ENCODE measurements around the gene CIC.

CIC gene

DNA sequence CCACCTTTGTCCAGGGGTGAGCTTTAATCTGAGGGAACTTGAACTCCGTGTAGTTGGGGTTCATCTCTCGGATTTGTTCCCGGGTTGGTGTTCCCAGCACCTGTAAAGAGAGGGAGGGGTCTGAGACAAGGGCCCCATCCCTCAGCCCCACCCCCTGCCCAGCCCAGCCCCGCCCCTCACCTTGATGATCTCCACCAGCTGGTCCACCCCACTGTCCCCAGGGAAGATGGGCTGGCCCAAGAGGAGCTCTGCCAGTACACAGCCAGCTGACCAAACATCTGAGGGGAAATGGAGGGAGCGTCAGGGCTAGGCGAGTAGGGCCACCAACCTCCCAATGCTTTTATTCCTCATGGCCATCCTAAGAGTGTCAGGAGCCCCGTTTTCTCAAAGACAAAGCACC, 35.9 kb upstream of the CIC start:
- no peak for TF ChIP-seq EZH2phosphoT487 (IDR thresholded peaks at IDR 0.05; ENCODE audit: low read depth)
- TF ChIP-seq CTCF (IDR thresholded peaks at IDR 0.05; ENCODE audit: low read depth, low read length): no peak
- no peak overlapping the region for H3K27ac ChIP-seq (ENCODE audit: low read length)
- H2AFZ ChIP-seq (ENCODE audit: low read depth, low read length): no peak overlapping the region
- H3K27me3 ChIP-seq (ENCODE audit: low read depth, low read length): no peaks in the 10 kb centered on the region
- no peaks in the 10 kb centered on the region for H3K4me1 ChIP-seq (ENCODE audit: low read length)
- H4K20me1 ChIP-seq (ENCODE audit: insufficient read depth, low read length): peaks cover 12% of the 10 kb centered on the region; the same call in 1 of the 2 replicates
- H3K79me2 ChIP-seq (ENCODE audit: low read length): peaks cover 26% of the 10 kb centered on the region
- no peak overlapping the region for H3K4me2 ChIP-seq (ENCODE audit: low read length)
- no peaks in the 10 kb centered on the region for H3K9me3 ChIP-seq (ENCODE audit: insufficient read depth, low read length)
- no peak overlapping the region for H3K4me3 ChIP-seq (ENCODE audit: low read length)
- H3K36me3 ChIP-seq (replicated peaks; ENCODE audit: low read depth, low read length): peaks cover 73% of the 10 kb centered on the region
- H3K9ac ChIP-seq (ENCODE audit: low read length): no peak overlapping the region

- Histone ChIP-seq H3K9ac (ENCODE audit: low read length) (no peak overlapping the region), H3K9me3 (ENCODE audit: insufficient read depth, low read length) (no peaks in the 10 kb centered on the region), H3K4me3 (ENCODE audit: low read length) (no peak overlapping the region), H3K27me3 (ENCODE audit: low read depth, low read length) (no peaks in the 10 kb centered on the region), H3K36me3 (replicated peaks; ENCODE audit: low read depth, low read length) (peaks cover 73% of the 10 kb centered on the region), H4K20me1 (ENCODE audit: insufficient read depth, low read length) (peaks cover 11% of the 10 kb centered on the region; the same call in 1 of the 2 replicates), H3K4me1 (ENCODE audit: low read length) (no peaks in the 10 kb centered on the region), H3K4me2 (ENCODE audit: low read length) (no peak overlapping the region), H2AFZ (ENCODE audit: low read depth, low read length) (no peak overlapping the region), H3K27ac (ENCODE audit: low read length) (no peak overlapping the region), H3K79me2 (ENCODE audit: low read length) (peaks cover 22% of the 10 kb centered on the region)
- no peak for TF ChIP-seq CTCF (IDR thresholded peaks at IDR 0.05; ENCODE audit: low read depth, low read length)
Measured at GRCh38 chr19:42233678-42234292, 35.3 kb upstream of the CIC start.

GRCh38 chr19:42234364-42234763, 34.7 kb upstream of the CIC start:
- Histone ChIP-seq H3K27me3 (ENCODE audit: low read depth, low read length) (no peaks in the 10 kb centered on the region), H3K4me3 (ENCODE audit: low read length) (no peak overlapping the region), H3K9me3 (ENCODE audit: insufficient read depth, low read length) (no peaks in the 10 kb centered on the region), H2AFZ (ENCODE audit: low read depth, low read length) (no peak overlapping the region), H3K79me2 (ENCODE audit: low read length) (peaks cover 22% of the 10 kb centered on the region), H3K27ac (ENCODE audit: low read length) (no peak overlapping the region), H3K9ac (ENCODE audit: low read length) (no peak overlapping the region), H3K4me1 (ENCODE audit: low read length) (no peaks in the 10 kb centered on the region), H3K4me2 (ENCODE audit: low read length) (no peak overlapping the region), H4K20me1 (ENCODE audit: insufficient read depth, low read length) (peaks cover 5% of the 10 kb centered on the region; the same call in 1 of the 2 replicates), H3K36me3 (replicated peaks; ENCODE audit: low read depth, low read length) (peaks cover 70% of the 10 kb centered on the region)
- TF ChIP-seq EZH2phosphoT487 (IDR thresholded peaks at IDR 0.05; ENCODE audit: low read depth) (no peak), CTCF (IDR thresholded peaks at IDR 0.05; ENCODE audit: low read depth, low read length) (no peak)

- peaks cover 22% of the 10 kb centered on the region for H3K79me2 ChIP-seq (ENCODE audit: low read length)
- no peak overlapping the region for H3K27ac ChIP-seq (ENCODE audit: low read length)
- no peak for TF ChIP-seq CTCF (IDR thresholded peaks at IDR 0.05; ENCODE audit: low read depth, low read length)
- TF ChIP-seq EZH2phosphoT487 (IDR thresholded peaks at IDR 0.05; ENCODE audit: low read depth): no peak
- no peak overlapping the region for H3K9ac ChIP-seq (ENCODE audit: low read length)
- peaks cover 67% of the 10 kb centered on the region for H3K36me3 ChIP-seq (replicated peaks; ENCODE audit: low read depth, low read length)
- H3K27me3 ChIP-seq (ENCODE audit: low read depth, low read length): no peaks in the 10 kb centered on the region
- H2AFZ ChIP-seq (ENCODE audit: low read depth, low read length): no peak overlapping the region
- H3K4me1 ChIP-seq (ENCODE audit: low read length): no peaks in the 10 kb centered on the region
- H4K20me1 ChIP-seq (ENCODE audit: insufficient read depth, low read length): no peaks in the 10 kb centered on the region; the same call in 1 of the 2 replicates
- H3K9me3 ChIP-seq (ENCODE audit: insufficient read depth, low read length): no peaks in the 10 kb centered on the region
- no peak overlapping the region for H3K4me2 ChIP-seq (ENCODE audit: low read length)
- H3K4me3 ChIP-seq (ENCODE audit: low read length): no peak overlapping the region
Measured at GRCh38 chr19:42235181-42235580, 33.9 kb upstream of the CIC start.

All from OCI-LY3 (cell line).